ENCODE data around the gene MAST3.

Gene MAST3

GRCh38 chr19:18161636-18162002, 64.0 kb downstream of the MAST3 start:
- DNase-seq, result no peak

- DNase-seq, result no peak
These were observed 66.5 kb downstream of the MAST3 start for GRCh38 chr19:18164072-18164471.

DNA sequence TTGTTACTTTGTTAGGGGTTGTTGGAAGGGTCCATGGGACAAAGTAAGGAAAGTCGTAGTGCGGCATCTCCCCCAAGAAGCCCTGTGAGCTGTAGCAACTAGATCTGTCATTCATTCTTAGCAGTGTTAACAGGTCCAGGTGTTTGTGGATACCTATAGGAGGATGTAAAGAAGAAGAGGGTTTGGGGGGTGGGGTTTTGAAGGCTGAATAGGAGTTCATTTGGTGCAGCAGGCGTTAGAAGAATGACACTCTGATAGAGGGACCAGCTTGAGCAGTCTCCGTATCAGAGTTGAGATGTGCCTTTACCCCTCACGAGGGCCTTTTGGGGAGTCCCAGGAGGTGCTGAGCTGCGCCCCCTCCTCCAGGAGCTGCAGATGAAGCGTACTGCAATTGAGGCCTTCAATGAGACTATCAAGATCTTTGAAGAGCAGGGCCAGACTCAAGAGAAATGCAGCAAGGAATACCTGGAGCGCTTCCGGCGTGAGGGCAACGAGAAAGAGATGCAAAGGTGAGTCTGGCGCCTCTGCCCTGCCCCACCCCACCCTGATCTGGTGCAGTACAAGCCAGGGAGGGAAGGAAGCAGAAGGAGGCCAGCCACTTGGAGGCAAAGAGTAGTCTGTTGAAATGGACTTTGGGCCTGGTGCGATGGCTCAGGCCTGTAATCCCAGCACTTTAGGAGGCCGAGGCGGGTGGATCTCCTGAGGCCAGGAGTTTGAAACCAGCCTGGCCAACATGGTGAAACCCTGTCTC, 68.4 kb downstream of the MAST3 start:
- DNase-seq, result no peak

DNA sequence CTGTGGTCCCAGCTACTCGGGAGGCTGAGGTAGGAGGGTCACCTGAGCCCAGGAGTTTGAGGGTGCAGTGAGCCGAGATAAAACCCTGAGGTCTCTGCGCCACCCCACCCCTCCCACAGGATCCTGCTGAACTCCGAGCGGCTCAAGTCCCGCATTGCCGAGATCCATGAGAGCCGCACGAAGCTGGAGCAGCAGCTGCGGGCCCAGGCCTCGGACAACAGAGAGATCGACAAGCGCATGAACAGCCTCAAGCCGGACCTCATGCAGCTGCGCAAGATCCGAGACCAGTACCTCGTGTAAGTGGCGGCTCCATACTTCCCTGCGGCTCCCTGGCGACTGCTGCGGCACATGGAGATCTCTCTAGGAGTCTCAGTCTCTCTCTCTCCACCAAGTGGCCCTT, 69.4 kb downstream of the MAST3 start:
- no peak for DNase-seq

DNA sequence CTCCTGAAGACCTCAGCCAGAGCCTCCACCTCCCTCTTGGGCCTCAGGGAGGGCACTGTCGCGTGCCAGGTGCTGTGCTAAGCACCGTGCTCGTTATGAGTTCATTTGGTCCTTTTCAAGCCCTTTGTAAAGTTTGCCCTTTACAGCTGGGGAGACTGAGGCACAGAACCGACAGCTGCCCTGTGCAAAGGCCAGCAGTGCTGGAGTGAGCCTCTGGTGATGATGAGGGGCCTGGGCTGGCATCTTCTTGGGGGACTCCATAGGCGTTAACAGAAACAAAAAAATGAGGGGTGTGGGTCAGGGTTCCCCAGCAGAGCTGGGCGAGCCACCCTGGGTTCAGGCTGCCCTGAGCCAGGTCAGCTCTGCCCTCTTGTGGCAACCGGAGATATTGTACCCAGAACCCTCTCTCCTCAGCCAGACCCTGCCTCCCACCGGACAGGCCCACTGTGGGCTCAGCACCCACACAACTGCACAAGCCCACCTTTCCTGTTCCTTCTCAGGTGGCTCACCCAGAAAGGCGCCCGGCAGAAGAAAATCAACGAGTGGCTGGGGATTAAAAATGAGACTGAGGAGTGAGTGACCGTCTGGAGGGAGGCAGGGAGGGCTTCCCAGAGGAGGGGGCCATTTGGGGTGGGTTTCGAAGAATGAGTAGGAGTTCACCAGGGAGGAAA, 70.5 kb downstream of the MAST3 start:
- peak; percentile 75 for DNase-seq

DNA sequence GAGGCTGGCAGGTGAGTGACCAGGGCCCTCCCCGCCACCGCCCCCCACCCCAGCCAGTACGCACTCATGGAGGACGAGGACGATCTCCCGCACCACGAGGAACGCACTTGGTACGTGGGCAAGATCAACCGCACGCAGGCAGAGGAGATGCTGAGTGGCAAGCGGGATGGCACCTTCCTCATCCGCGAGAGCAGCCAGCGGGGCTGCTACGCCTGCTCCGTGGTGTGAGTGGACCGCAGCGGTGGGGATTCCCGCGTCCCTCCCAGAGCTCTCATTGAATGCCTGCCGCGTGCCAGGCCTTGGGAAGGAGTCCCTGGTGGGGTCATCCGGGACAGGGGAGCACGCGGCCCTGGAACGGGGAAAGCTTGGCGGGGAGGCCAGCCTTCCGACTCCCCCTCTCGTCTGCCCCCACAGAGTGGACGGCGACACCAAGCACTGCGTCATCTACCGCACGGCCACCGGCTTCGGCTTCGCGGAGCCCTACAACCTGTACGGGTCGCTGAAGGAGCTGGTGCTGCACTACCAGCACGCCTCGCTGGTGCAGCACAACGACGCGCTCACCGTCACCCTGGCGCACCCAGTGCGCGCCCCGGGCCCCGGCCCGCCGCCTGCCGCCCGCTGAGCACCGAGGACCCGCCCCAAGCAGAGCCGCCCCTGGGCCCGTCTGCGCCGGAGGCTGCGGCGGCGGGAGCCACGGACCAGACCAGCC, 71.2 kb downstream of the MAST3 start:
- no peak for DNase-seq

GRCh38 chr19:18170714-18171255, 73.2 kb downstream of the MAST3 start:
- DNase-seq, result no peak

GRCh38 chr19:18171605-18172327, 74.2 kb downstream of the MAST3 start:
- DNase-seq, result no peak

- DNase-seq, result no peak
These were observed 74.9 kb downstream of the MAST3 start for GRCh38 chr19:18172331-18173053.

DNA sequence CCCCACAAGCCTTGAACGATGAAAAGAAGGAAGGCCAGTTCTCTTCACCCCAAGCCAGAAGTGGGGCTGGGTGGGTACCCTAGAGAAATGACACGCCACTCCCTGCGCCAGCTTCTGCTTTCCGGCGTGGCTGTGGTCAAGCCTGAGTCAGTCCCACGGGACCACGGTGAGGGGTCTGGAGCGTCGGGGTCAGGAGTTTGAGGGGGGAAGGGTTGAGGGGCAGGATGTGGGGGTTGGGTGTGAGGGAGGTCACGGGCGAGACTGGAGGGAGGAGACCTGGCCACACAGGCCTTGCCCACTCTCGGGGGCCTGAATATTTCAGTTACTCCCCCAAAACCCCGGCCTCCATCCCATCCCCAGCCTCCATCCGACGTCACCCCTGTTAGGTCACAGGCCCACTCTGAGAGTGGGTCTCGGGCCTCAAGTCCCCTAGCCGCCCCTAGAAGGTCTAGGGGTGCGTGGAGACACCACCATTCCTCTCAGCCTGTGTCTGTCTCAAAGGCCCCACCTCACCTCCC, 75.5 kb downstream of the MAST3 start:
- no peak for DNase-seq

GRCh38 chr19:18173572-18174288, 76.2 kb downstream of the MAST3 start, which contains the start of gene IFI30:
TSS of gene IFI30 (plus strand) at chr19:18173813. CDS start at chr19:18173842, 29 bp downstream.
- peak; percentile 79 for DNase-seq

DNA sequence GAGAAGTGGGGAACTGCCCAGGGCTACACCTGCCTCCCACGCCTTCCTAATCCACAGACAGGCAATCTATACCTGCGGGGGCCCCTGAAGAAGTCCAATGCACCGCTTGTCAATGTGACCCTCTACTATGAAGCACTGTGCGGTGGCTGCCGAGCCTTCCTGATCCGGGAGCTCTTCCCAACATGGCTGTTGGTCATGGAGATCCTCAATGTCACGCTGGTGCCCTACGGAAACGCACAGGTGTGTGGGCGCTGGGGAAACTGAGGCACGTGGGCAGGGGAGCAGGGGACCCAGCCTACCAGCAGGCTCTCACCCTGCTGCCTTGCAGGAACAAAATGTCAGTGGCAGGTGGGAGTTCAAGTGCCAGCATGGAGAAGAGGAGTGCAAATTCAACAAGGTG, 77.4 kb downstream of the MAST3 start:
- no peak for DNase-seq

DNA sequence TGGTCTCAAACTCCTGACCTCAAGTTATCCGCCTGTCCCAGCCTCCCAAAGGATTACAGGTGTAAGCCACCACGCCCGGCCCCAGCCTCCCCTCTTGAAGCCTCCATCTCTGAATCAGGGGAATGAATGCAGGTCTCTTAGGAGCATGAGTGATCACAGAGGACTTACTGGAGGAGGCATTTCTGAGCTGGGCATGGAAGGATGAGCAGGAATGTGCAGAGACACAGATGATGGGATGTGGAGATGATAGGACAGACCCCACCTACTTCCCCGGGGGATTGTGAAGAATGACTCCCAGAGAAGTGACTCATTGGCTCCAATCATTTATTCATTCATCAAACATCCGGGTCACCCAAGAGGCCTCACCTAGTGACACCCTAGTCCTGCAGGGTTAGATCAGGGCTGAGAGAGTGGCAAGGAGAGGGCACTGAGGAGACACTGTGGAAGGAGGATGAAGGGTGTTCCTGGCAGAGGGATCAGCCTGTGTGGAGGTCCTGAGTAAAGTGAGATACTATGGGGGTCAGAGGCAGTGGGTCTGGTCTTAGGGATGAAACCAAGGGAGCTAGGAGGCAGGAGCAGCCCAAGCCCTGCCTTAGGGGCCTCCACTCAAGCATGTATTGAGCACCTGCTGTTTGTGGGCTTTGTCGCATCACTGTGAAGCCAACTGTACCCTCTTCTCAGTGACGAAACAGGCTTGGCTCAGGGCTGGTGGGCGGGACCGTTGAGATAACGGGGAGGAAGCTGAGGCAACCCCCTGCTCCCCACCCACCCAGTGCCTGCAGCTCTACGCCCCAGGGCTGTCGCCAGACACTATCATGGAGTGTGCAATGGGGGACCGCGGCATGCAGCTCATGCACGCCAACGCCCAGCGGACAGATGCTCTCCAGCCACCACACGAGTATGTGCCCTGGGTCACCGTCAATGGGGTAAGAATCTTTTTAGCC, 79.1 kb downstream of the MAST3 start:
- DNase-seq, result no peak

DNA sequence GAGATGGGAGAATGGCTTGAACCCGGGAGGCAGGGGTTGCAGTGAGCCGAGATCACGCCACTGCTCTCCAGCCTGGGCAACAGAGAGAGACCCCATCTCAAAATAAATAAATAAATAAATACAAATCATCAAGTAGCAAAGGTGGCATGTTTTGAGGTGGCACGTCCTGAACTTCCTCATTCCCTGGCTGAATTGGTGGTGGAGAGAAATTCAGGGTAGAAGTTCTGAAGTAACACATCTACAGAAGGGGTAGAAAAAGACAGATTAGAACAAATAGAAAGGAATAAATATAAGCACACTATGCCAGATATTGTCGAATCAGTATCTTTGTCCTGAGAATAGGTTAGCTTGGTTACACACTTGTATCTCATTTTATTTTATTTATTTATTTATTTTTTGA, 82.4 kb downstream of the MAST3 start:
- no peak for DNase-seq

GRCh38 chr19:18183529-18183928, 86.0 kb downstream of the MAST3 start:
- DNase-seq, result no peak

- no peak for DNase-seq
These were observed 88.0 kb downstream of the MAST3 start for GRCh38 chr19:18185538-18185937.

- no peak for DNase-seq
These were observed 92.7 kb downstream of the MAST3 start for GRCh38 chr19:18190278-18190677.

DNA sequence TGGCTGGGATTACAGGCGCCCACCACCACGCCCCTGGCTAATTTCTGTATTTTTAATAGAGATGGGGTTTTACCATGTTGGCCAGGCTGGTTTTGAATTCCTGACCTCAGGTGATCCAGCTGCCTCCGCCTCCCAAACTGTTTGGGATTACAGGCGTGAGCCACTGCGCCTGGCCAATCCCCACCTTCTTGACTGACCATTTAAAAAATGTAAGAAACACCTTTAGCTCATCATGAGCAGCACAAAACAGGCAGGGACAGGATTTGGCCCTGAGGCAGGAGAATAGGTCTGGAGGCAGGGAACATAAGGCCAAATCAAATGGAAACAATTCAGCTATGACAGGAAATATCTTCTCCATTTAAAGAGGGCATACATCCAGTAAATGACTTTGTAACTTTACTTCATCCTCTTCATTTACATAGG, 94.1 kb downstream of the MAST3 start:
- no peak for DNase-seq

GRCh38 chr19:18192673-18193387, 95.3 kb downstream of the MAST3 start, which contains the start of gene MPV17L2:
TSS of gene MPV17L2 (plus strand) at chr19:18193218. CDS start at chr19:18193282, 64 bp downstream.
- DNase-seq, result peak; percentile 99
